H9 (cell line): ENCODE data around the gene BRSK1. TPM values are rescaled to one million over a fixed set of nuclear protein-coding genes. Genes with fewer than 3 reads are reported as not detected.
A peak's percentile ranks its signal among the peaks of the same experiment; 100 is the strongest.

Experiments
- DNase-seq: peaks from one replicate; pipeline ENCODE4 v3.0.0-alpha.2; 2017
- H2AFZ ChIP-seq: one replicate; pipeline ENCODE4 v1.6.1; 2013; ENCODE audit warnings: mild to moderate bottlenecking, low read length, control low read depth, moderate library complexity
- H2AK5ac ChIP-seq: 2 replicates; pipeline ENCODE4 v1.6.1; 2013; ENCODE audit warnings: low read length, control low read depth, mixed read lengths; ENCODE audit not compliant: insufficient read length
- H2BK120ac ChIP-seq: one replicate; pipeline ENCODE4 v1.6.1; 2013; ENCODE audit warnings: low read depth, mild to moderate bottlenecking, low read length, control low read depth, inconsistent platforms; ENCODE audit not compliant: poor library complexity, severe bottlenecking
- H2BK12ac ChIP-seq: 2 replicates; pipeline ENCODE4 v1.6.1; 2013; ENCODE audit warnings: low read length, control low read depth, mixed read lengths, low read depth; ENCODE audit not compliant: insufficient read length
- H2BK15ac ChIP-seq: 2 replicates; pipeline ENCODE4 v1.6.1; 2013; ENCODE audit warnings: low read depth, low read length, control low read depth
- H2BK20ac ChIP-seq: one replicate; pipeline ENCODE4 v1.6.1; 2013; ENCODE audit warnings: low read depth, mild to moderate bottlenecking, low read length, control low read depth, inconsistent platforms; ENCODE audit not compliant: poor library complexity, severe bottlenecking
- H2BK5ac ChIP-seq: 2 replicates; pipeline ENCODE4 v1.6.1; 2013; ENCODE audit warnings: low read length, control low read depth, mixed read lengths; ENCODE audit not compliant: insufficient read length
- H3K14ac ChIP-seq: 2 replicates; pipeline ENCODE4 v1.6.1; 2013; ENCODE audit warnings: low read length, control low read depth; ENCODE audit not compliant: insufficient read depth
- H3K18ac ChIP-seq: 2 replicates; pipeline ENCODE4 v1.6.1; 2013; ENCODE audit warnings: low read depth, mild to moderate bottlenecking, mixed read lengths, low read length, control low read depth; ENCODE audit not compliant: insufficient read length
- H3K23ac ChIP-seq: 2 replicates; pipeline ENCODE4 v1.6.1; 2013; ENCODE audit warnings: low read length, control low read depth, mixed read lengths, low read depth; ENCODE audit not compliant: insufficient read length
- H3K23me2 ChIP-seq: 2 replicates; pipeline ENCODE4 v1.6.1; 2013; ENCODE audit warnings: low read depth, mild to moderate bottlenecking, mixed read lengths, low read length, control low read depth; ENCODE audit not compliant: insufficient read length, poor library complexity, severe bottlenecking
- H3K27ac ChIP-seq: 2 replicates; pipeline ENCODE4 v1.5.1; 2013; ENCODE audit warnings: low read length, control low read depth, mixed read lengths, low read depth; ENCODE audit not compliant: insufficient read length
- H3K27me3 ChIP-seq: 2 replicates; pipeline ENCODE4 v1.6.1; 2013; ENCODE audit warnings: low read length, control low read depth, inconsistent platforms; ENCODE audit not compliant: insufficient read depth
- H3K4ac ChIP-seq: 2 replicates; pipeline ENCODE4 v1.6.1; 2013; ENCODE audit warnings: low read depth, mild to moderate bottlenecking, control low read depth, inconsistent platforms, low read length, moderate library complexity
- H3K4me1 ChIP-seq: 2 replicates; pipeline ENCODE4 v1.6.1; 2013; ENCODE audit warnings: low read length, control low read depth, inconsistent platforms; ENCODE audit not compliant: insufficient read depth
- H3K4me2 ChIP-seq: 2 replicates; pipeline ENCODE4 v1.6.1; 2013; ENCODE audit warnings: low read length, control low read depth, mixed read lengths; ENCODE audit not compliant: insufficient read length, insufficient read depth
- H3K56ac ChIP-seq: 2 replicates; pipeline ENCODE4 v1.6.1; 2013; ENCODE audit warnings: low read depth, mild to moderate bottlenecking, mixed read lengths, low read length, control low read depth; ENCODE audit not compliant: insufficient read length
- H3K79me1 ChIP-seq: 2 replicates; pipeline ENCODE4 v1.6.1; 2013; ENCODE audit warnings: low read depth, mild to moderate bottlenecking, moderate library complexity, low read length, control low read depth, inconsistent platforms; ENCODE audit not compliant: insufficient read depth, poor library complexity, severe bottlenecking
- H3K79me2 ChIP-seq: 2 replicates; pipeline ENCODE4 v1.6.1; 2013; ENCODE audit warnings: low read length, control low read depth, inconsistent platforms; ENCODE audit not compliant: insufficient read depth
- H3K9ac ChIP-seq: 2 replicates; pipeline ENCODE4 v1.6.1; 2013; ENCODE audit warnings: low read length, control low read depth, mixed read lengths; ENCODE audit not compliant: insufficient read length; ENCODE audit errors: extremely low read depth
- H3K9me3 ChIP-seq: one replicate; pipeline ENCODE4 v1.6.1; 2013; ENCODE audit warnings: low read depth, low read length, inconsistent platforms; ENCODE audit not compliant: control insufficient read depth
- H3T11ph ChIP-seq: one replicate; pipeline ENCODE4 v1.6.1; 2013; ENCODE audit warnings: mild to moderate bottlenecking, low read length, control low read depth, inconsistent platforms
- H4K20me1 ChIP-seq: one replicate; pipeline ENCODE4 v1.6.1; 2013; ENCODE audit not compliant: control insufficient read depth, insufficient read length, insufficient read depth
- H4K5ac ChIP-seq: 2 replicates; pipeline ENCODE4 v1.6.1; 2013; ENCODE audit warnings: low read depth, mild to moderate bottlenecking, mixed read lengths, low read length, control low read depth; ENCODE audit not compliant: insufficient read length
- H4K8ac ChIP-seq: replicated peaks from 2 replicates; pipeline ENCODE4 v1.6.1; 2013; ENCODE audit warnings: low read length, control low read depth, mixed read lengths, low read depth; ENCODE audit not compliant: insufficient read length
- H4K91ac ChIP-seq: 2 replicates; pipeline ENCODE4 v1.6.1; 2013; ENCODE audit warnings: low read depth, mild to moderate bottlenecking, moderate library complexity, mixed read lengths, low read length, control low read depth; ENCODE audit not compliant: insufficient read length
- H3K27ac Mint-ChIP-seq, 3 experiments: 2 replicates in 2 of 3; 3 replicates in 1 of 3; pipeline ENCODE4 v1.8.0; 2020 to 2021; ENCODE audit warnings: mixed read lengths in 3 of 3, mild to moderate bottlenecking in 1 of 3, moderate library complexity in 1 of 3
- H3K27me3 Mint-ChIP-seq: 2 replicates; pipeline ENCODE4 v1.8.0; 2021; ENCODE audit warnings: low read depth, mild to moderate bottlenecking, moderate library complexity, mixed read lengths
- H3K36me3 Mint-ChIP-seq, 3 experiments: 2 replicates in 2 of 3; 3 replicates in 1 of 3; pipeline ENCODE4 v1.8.0; 2020 to 2021; ENCODE audit warnings: low read depth in 3 of 3, mixed read lengths in 3 of 3; ENCODE audit not compliant: insufficient read depth in 1 of 3
- H3K4me1 Mint-ChIP-seq, 2 experiments: 2 replicates each; pipeline ENCODE4 v1.8.0; 2020; ENCODE audit warnings: mixed read lengths in 2 of 2
- H3K4me3 Mint-ChIP-seq, 2 experiments: 2 replicates in 1 of 2; 3 replicates in 1 of 2; pipeline ENCODE4 v1.8.0; 2020 to 2021; ENCODE audit warnings: mild to moderate bottlenecking in 2 of 2, mixed read lengths in 2 of 2, moderate library complexity in 1 of 2
- H3K9me3 Mint-ChIP-seq, 2 experiments: 2 replicates in 1 of 2; 3 replicates in 1 of 2; pipeline ENCODE4 v1.8.0; 2020; ENCODE audit warnings: mild to moderate bottlenecking in 2 of 2, mixed read lengths in 2 of 2, moderate library complexity in 1 of 2
- CTCF ChIP-seq: fragments of 200-600 bp; sonication (generic); conservative IDR thresholded peaks from 3 replicates; pipeline ENCODE4 v1.8.0; 2021; ENCODE audit warnings: antibody characterized with exemption, mild to moderate bottlenecking
- WGBS: extraction: QIAGEN DNeasy Blood & Tissue Kit; methylation state at CpG from one replicate; pipeline ENCODE4 v1.1.7; 2013; ENCODE audit warnings: missing lambda C conversion rate, low lambda C conversion rate, mixed read lengths; ENCODE audit not compliant: insufficient read length; ENCODE audit errors: extremely low coverage; 5-methylcytosine and 5-hydroxymethylcytosine counted together
- total RNA-seq: library from RNA; stranded (reverse); gene quantifications from 2 replicates; pipeline ENCODE4 v1.2.1, GENCODE V29; 2021

BRSK1 gene
- total RNA-seq, 1 experiment from 2014 or later: 43.5 TPM

GRCh38 chr19:55255618-55256423, 28.0 kb upstream of the BRSK1 start:
- H3K4me1 Mint-ChIP-seq: peaks cover 49 to 51% of the 10 kb centered on the region in 2 experiments

More at GRCh38 chr19:55255618-55256423, 28.0 kb upstream of the BRSK1 start:
- no peak overlapping the region for H3K9ac ChIP-seq
- H2BK120ac ChIP-seq: no peak overlapping the region
- no peak overlapping the region for H3K56ac ChIP-seq
- peaks cover 3% of the 10 kb centered on the region for H4K20me1 ChIP-seq
- H3K23me2 ChIP-seq: peaks cover 9% of the 10 kb centered on the region
- H3K27me3 ChIP-seq: no peaks in the 10 kb centered on the region
- H4K91ac ChIP-seq: no peak overlapping the region
- peak overlapping the region in 2 of 3 experiments; percentile 78 to 89; a peak in 4 of 7 replicates for H3K27ac Mint-ChIP-seq
- no peak overlapping the region for H2AK5ac ChIP-seq
- no peak overlapping the region for H3K23ac ChIP-seq
- TF ChIP-seq CTCF: no peak
- no peaks in the 10 kb centered on the region for H3K9me3 ChIP-seq
- no peak overlapping the region for H3K14ac ChIP-seq
- H2BK20ac ChIP-seq: no peak overlapping the region
- no peaks in the 10 kb centered on the region for H3K9me3 Mint-ChIP-seq
- H2AFZ ChIP-seq: no peak overlapping the region
- no peak overlapping the region for H3K4ac ChIP-seq
- WGBS: no CpG with 5 or more reads among the region's 17 CpGs
- no peak overlapping the region for H2BK5ac ChIP-seq
- no peak overlapping the region for H3K27ac ChIP-seq
- no peak overlapping the region for H2BK15ac ChIP-seq
- no peak overlapping the region for H4K5ac ChIP-seq
- H3K79me1 ChIP-seq: peaks cover 18% of the 10 kb centered on the region
- no peak overlapping the region for H3T11ph ChIP-seq
- peaks cover 55% of the 10 kb centered on the region; the same call in 1 of the 2 replicates for H3K79me2 ChIP-seq
- H3K18ac ChIP-seq: no peak overlapping the region
- H2BK12ac ChIP-seq: no peak overlapping the region
- no peak overlapping the region for H3K4me2 ChIP-seq
- H3K4me1 ChIP-seq: peaks cover 12% of the 10 kb centered on the region; the same call in 1 of the 2 replicates
- DNase-seq: no peak
- H4K8ac ChIP-seq: no peak overlapping the region
- H3K4me3 Mint-ChIP-seq: peak overlapping the region; percentile 36 to 99; a peak in 4 of 5 replicates
- H3K36me3 Mint-ChIP-seq: peaks cover 2 to 11% (median 7%) of the 10 kb centered on the region in 3 experiments; a peak in 6 of 7 replicates
- no peaks in the 10 kb centered on the region; the same call in 1 of the 2 replicates for H3K27me3 Mint-ChIP-seq
